Spinal cord (tissue), 10 donors: Measurements from ENCODE around the gene TNP1. TPM values are rescaled to one million over a fixed set of nuclear protein-coding genes. Genes with fewer than 3 reads are reported as not detected.

Source experiments
- DNase-seq, 6 donors: peaks; one replicate each; pipeline versions ENCODE4 v3.0.0 to v3.0.0-alpha.2; 2013 to 2015; ENCODE audit warnings: low spot score in 6 of 6, low read depth in 4 of 6
- H3K27ac ChIP-seq: one replicate; pipeline ENCODE4 v1.5.1; 2013; ENCODE audit warnings: low read depth, low read length, control low read depth
- H3K27me3 ChIP-seq: one replicate; pipeline ENCODE4 v1.6.1; 2013; ENCODE audit warnings: low read length; ENCODE audit not compliant: control insufficient read depth, insufficient read depth
- H3K36me3 ChIP-seq: one replicate; pipeline ENCODE4 v1.6.1; 2013; ENCODE audit warnings: low read length; ENCODE audit not compliant: control insufficient read depth, insufficient read depth
- H3K4me1 ChIP-seq: one replicate; pipeline ENCODE4 v1.6.1; 2013; ENCODE audit warnings: low read length; ENCODE audit not compliant: control insufficient read depth, insufficient read depth
- H3K4me3 ChIP-seq: one replicate; pipeline ENCODE4 v1.5.1; 2013; ENCODE audit warnings: low read depth, low read length, control low read depth
- H3K9me3 ChIP-seq: one replicate; pipeline ENCODE4 v1.6.1; 2013; ENCODE audit warnings: low read length; ENCODE audit not compliant: control insufficient read depth, insufficient read depth
- WGBS: methylation state at CpG from one replicate; pipeline ENCODE4 v1.1.5; 2013; ENCODE audit warnings: missing lambda C conversion rate; ENCODE audit not compliant: insufficient coverage; 5-methylcytosine and 5-hydroxymethylcytosine counted together
- polyA plus RNA-seq, 2 donors: library from polyadenylated mRNA; unstranded; fragments of 120-200 nt; gene quantifications; one replicate each; pipeline ENCODE4 v1.2.1, GENCODE V29; 2013; ENCODE audit not compliant: insufficient read length in 2 of 2
- total RNA-seq, 2 donors: library from RNA; depleted of rRNA in 1 of 2; stranded (reverse); fragments of 120-200 nt in 1 of 2; fragments of >200 nt in 1 of 2; gene quantifications; one replicate each; pipeline versions ENCODE4 v1.2.3 to v1.2.4, GENCODE V29; 2013 to 2014
- donor health status: healthy.

The TNP1 gene
- total and polyA plus RNA-seq, 4 donors: not detected

DNA sequence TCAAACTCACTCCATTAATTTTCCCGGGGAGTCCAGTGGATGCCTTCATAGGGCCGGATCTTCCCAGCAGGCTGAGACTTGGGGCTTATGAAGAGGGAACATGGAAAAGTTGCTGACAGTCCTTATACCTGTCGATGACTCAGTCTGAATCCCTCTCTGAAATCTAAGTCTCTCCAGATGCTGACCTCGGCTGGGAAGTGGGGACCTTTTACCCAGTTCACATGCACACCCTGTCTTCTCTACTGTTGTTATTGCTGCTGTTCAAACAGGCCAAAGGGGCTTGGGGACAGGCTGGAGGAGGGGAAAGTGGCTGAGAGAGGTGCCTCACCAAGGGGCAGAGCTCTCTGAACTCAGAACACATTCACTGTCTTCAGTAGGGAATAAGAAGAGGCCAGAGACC lies 4.1 kb upstream of the TNP1 start:
- no peak overlapping the region for H3K4me3 ChIP-seq
- 100% methylated on average over 2 of the region's 4 CpGs for WGBS
- no peaks in the 10 kb centered on the region for H3K36me3 ChIP-seq
- no peaks in the 10 kb centered on the region for H3K27me3 ChIP-seq
- DNase-seq: no peak
- no peaks in the 10 kb centered on the region for H3K9me3 ChIP-seq
- H3K27ac ChIP-seq: no peak overlapping the region
- H3K4me1 ChIP-seq: peaks cover 4% of the 10 kb centered on the region

GRCh38 chr2:216862628-216863398 lies 2.9 kb upstream of the TNP1 start:
- no peak overlapping the region for H3K4me3 ChIP-seq
- H3K9me3 ChIP-seq: no peaks in the 10 kb centered on the region
- H3K27me3 ChIP-seq: no peaks in the 10 kb centered on the region
- H3K4me1 ChIP-seq: peaks cover 4% of the 10 kb centered on the region
- DNase-seq: peak in 1 of 6 donors; percentile 57
- no peaks in the 10 kb centered on the region for H3K36me3 ChIP-seq
- no peak overlapping the region for H3K27ac ChIP-seq
- WGBS: 68% methylated on average over 8 of the region's 8 CpGs

DNA sequence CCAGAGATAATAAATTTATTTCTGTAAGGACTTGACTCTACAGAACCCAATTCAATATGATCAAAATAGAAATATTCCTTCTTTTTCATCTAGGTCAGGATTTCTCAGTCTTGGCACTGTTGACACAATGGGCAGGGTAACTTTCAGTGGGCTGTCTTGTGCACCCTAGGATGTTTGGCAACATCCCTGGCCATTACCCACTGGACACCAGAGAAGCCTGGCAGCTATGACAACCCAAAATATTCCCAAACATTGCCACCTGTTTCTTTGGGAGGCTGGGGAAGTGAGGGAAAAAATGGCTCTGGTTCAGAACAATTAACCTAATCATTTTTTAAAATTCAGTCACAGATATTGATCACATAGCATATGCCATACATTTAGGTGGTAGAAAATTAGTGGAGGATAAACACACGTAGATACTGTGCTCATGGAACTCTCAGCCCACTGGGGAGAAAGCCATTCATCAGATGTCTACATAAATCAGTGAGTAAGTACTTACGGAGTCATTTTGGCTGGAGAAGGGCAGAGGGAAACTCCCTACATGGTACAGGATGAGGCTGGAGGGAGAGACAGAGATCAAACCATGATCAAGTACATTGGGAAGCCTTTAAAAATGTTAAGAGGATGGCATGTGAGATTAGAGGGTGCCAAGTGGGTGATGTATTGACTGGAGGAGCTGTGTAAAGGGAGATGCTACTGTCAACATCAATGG lies 718 bp upstream of the TNP1 start:
- Histone ChIP-seq H3K4me3 (no peak overlapping the region), H3K9me3 (no peaks in the 10 kb centered on the region), H3K36me3 (no peaks in the 10 kb centered on the region), H3K27me3 (no peaks in the 10 kb centered on the region), H3K27ac (no peak overlapping the region), H3K4me1 (peaks cover 5% of the 10 kb centered on the region)
- WGBS: 100% methylated on average over 1 of the region's 2 CpGs
- no peak for DNase-seq

- WGBS: no CpG with 5 or more reads among the region's 3 CpGs
- H3K27ac ChIP-seq: no peak overlapping the region
- peaks cover 8% of the 10 kb centered on the region for H3K4me1 ChIP-seq
These were observed 1.6 kb downstream of the TNP1 start for GRCh38 chr2:216858312-216858711.

DNA sequence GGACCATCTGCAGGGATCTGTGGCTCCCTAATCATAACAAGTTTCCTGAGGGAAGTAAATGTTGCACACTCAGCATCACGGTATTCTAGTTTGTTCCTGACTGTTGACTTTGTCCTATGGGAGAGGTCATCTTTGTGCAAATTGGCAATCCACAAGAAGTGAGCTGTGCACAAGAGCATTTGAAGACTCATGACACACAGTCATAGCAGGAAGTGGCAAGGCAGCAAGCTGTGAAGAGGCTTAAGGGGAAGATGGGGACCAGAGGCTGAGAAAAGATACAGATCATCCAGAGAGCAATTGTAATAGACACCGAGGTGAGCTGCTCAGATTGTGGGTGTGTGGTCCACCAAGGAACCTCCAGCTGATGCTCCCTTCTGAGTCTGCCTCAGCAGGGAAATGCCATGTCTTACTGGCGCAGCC lies 2.7 kb downstream of the TNP1 start:
- H3K4me1 ChIP-seq: peaks cover 8% of the 10 kb centered on the region
- no peaks in the 10 kb centered on the region for H3K27me3 ChIP-seq
- no peak overlapping the region for H3K27ac ChIP-seq
- H3K4me3 ChIP-seq: no peak overlapping the region
- WGBS: 39% methylated on average over 2 of the region's 3 CpGs
- H3K36me3 ChIP-seq: no peaks in the 10 kb centered on the region
- no peaks in the 10 kb centered on the region for H3K9me3 ChIP-seq
- no peak for DNase-seq

More at GRCh38 chr2:216858312-216858711, 1.6 kb downstream of the TNP1 start:
- Histone ChIP-seq H3K27me3 (no peaks in the 10 kb centered on the region), H3K36me3 (no peaks in the 10 kb centered on the region), H3K4me3 (no peak overlapping the region), H3K9me3 (no peaks in the 10 kb centered on the region)
- DNase-seq: no peak

DNA sequence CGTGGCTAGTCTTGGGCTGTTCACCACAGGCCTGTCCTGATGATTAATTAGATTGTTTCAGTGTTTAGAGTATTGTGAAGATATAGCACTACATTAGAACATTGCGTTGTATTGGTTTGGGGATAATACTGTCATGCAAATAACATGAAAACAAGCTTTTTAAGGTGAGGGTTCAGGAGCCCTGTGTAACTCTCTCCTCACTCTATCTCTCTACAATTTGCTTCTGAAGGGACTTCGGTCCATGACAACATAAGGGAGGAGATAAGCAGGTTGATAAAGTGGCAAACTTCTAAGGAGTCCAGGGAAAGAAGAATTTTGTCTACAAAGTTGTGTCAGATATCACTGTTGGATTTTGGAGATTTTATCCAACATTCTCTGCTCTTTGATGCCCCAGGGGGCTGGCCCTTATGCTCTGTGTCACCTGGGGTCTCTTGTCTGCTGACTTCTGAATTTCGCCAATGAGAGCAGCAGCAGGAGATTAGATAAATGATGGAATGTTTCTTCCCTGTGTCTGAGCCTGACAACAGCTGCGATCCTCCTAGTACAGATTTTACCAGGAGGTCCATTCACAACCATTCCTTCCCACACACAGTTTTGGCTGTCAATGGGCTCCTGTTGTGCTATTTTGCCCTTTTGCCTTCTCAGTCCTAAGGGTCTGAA lies 3.3 kb downstream of the TNP1 start:
- H3K36me3 ChIP-seq: no peaks in the 10 kb centered on the region
- peak overlapping the region; percentile 11 for H3K27ac ChIP-seq
- H3K27me3 ChIP-seq: no peaks in the 10 kb centered on the region
- DNase-seq: peak in 1 of 6 donors; percentile 57
- no CpG with 5 or more reads among the region's 5 CpGs for WGBS
- no peaks in the 10 kb centered on the region for H3K9me3 ChIP-seq
- peaks cover 8% of the 10 kb centered on the region for H3K4me1 ChIP-seq
- H3K4me3 ChIP-seq: no peak overlapping the region

GRCh38 chr2:216855605-216856004 lies 4.3 kb downstream of the TNP1 start:
- Histone ChIP-seq H3K36me3 (no peaks in the 10 kb centered on the region), H3K4me1 (peaks cover 8% of the 10 kb centered on the region), H3K27me3 (no peaks in the 10 kb centered on the region), H3K9me3 (no peaks in the 10 kb centered on the region), H3K27ac (no peak overlapping the region), H3K4me3 (no peak overlapping the region)
- DNase-seq: no peak
- WGBS: 66% methylated on average over 2 of the region's 3 CpGs

- no peaks in the 10 kb centered on the region for H3K9me3 ChIP-seq
- H3K4me3 ChIP-seq: no peak overlapping the region
- H3K27me3 ChIP-seq: no peaks in the 10 kb centered on the region
- 76% methylated on average over 3 of the region's 4 CpGs for WGBS
- H3K36me3 ChIP-seq: no peaks in the 10 kb centered on the region
- DNase-seq: no peak
- peaks cover 8% of the 10 kb centered on the region for H3K4me1 ChIP-seq
- no peak overlapping the region for H3K27ac ChIP-seq
These were observed 4.8 kb downstream of the TNP1 start for GRCh38 chr2:216855079-216855478.

DNA sequence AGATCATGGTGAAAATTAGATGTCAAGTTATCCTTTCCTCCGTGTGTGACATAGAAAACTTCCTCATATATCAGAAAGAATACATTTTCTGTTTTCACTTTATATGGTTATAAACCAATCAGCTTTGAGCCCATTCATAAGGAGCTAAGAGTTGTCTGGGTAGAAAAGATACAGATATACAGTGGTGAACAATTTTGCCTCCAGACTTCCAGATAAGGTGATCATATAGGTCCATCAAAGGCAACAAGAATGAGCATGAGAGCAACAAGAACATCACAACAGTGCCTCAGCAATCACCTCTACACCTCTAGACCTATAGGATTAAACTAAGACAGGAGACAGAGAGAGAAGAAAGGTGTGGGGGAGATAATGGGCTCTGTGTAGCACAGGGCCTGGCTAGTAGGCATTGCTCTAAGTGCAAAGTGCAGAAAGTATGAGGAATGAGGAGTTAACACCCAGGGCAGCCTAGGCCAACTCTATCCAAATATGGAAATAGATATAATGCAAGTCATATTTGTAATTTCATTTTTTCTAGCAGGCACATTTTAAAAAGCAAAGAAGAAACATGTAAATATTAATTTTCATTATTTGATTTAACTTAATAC lies 8.3 kb downstream of the TNP1 start:
- Histone ChIP-seq H3K9me3 (no peaks in the 10 kb centered on the region), H3K36me3 (no peaks in the 10 kb centered on the region), H3K27me3 (no peaks in the 10 kb centered on the region), H3K27ac (peak overlapping the region; percentile 33), H3K4me1 (peaks cover 8% of the 10 kb centered on the region), H3K4me3 (no peak overlapping the region)
- no CpG with 5 or more reads among the region's 1 CpG for WGBS
- no peak for DNase-seq
